Activated CD8-positive, alpha-beta memory T cell treated with anti-CD3 and anti-CD28 coated beads, Interleukin-2, amount 50 U/mL, for 1 hour (primary cell): ENCODE data around the gene ALOX15B.

ENCODE experiments used
- DNase-seq: peaks from one replicate; pipeline ENCODE4 v3.0.0-alpha.2; 2020; ENCODE audit errors: extremely low read depth

Gene ALOX15B

GRCh38 chr17:8080208-8080798 lies 41.4 kb downstream of the ALOX15B start:
- DNase-seq = no peak

- no peak for DNase-seq
Observed at GRCh38 chr17:8080799-8081219, 42.0 kb downstream of the ALOX15B start.

DNA sequence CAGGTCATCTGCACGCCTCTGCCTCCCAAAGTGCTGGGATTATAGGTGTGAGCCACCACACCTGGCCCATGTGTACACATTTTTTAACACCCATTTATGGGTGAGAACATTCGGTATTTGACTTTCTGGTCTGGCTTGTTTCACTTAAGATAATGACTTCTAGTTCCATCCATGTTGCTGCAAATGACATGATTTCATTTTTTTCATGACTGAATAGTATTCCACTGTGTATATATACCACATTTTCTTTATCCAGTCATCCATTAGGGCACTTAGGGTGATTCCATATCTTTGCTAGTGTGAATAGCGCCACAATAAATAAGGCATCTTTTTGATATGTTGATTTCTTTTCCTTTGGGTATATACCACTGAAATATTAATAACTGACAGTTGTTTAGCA lies 43.0 kb downstream of the ALOX15B start:
- DNase-seq = no peak

GRCh38 chr17:8082292-8082691 lies 43.4 kb downstream of the ALOX15B start:
- no peak for DNase-seq

DNA sequence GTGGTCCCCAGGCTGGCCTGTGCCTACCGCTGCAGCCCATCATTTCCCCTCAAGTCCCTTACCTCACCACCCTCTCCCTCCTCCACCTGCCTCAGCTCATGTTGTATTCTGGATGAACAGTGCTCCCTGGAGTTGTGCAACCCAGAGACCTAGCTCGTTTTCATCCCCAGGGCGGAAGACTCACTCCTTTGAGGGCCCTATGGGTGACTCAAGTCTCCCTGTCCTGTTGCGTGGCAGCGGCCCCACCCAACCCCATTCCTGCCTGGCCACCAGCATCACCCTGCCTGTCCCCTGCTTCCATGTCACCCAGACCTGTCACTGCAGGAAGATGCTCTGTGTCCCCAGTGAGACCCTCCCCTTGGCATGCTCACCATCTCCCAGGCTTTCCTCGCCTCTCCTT lies 45.4 kb downstream of the ALOX15B start:
- DNase-seq = no peak

DNA sequence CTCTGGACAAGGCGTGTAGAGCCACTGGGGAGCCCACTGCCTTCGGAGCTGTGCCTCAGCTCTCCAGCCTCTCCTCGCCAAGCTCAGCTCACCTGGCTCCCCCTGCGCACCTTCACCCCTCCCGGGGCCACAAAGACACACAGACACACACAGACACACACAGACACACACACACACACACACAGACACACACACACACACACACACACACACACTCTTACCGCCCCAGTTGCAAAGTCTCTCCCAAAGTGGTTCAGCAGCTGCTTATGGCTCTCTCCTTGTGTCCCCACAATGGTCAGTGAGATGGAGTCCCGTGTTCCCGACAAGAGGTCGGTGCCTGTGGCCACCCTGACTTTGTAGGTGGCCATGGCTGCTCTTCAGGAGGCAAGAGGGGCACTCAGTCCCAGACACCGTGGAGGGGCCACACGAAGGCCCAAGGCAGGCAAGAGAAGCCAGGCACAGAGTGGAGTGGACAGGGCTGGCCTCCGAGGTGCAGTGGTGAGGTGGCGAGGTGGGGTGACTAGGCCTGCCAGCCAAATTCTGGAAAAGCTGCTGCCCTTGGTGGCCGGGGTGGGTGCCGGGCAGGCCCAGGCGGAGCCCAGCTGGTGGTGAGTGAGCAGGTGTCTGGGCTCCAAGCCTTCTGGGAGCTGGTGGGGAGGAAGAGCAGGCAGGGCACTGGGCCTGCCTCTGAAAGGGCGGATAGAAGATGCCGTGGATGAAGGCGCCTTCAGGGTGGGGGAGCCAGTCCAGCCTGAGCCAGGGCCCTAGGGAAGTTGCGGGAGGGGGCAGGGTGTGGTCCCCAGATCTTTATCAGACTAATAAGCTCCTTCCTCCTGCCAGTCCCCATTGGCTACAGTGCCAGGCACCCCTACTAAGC lies 48.5 kb downstream of the ALOX15B start, which contains the start of gene ALOX12B:
Gene ALOX12B (minus strand): TSS at position 642 of the 877 bp plus-strand sequence. CDS start 274 bp downstream, at position 368.
- no peak for DNase-seq

DNA sequence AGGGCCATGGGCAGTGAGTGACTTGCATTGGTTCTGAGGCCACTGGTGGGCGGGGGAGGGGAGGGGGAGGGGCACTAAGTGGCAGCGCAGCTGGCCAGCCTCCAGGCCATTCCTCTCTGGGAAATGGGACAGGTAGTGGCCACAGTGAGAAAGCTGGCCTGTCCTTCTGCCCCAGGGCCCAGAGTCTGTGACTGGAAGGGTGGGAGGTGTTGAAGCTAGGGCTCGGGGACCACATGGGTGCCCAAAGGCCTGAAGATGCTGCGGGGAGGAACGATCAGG lies 49.0 kb downstream of the ALOX15B start:
- no peak for DNase-seq

DNA sequence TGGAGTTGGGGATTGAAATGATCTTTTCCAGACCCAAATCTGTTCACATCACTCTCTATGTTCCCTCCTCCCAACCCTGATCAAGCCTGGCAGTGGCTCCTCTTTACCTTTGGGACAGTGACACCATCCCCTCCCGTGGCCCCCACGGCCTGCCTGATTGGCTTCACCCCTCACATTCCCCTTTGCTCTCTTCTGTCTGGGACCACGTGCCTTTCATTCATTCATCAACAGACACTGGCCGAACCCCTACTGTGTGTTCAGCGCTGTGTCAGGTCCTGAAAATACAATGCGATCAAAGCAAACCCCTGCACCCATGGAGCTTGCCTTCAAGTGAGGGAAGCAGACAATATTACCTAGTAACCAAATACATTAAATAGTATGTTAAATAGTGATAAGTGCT lies 50.9 kb downstream of the ALOX15B start:
- no peak for DNase-seq

- no peak for DNase-seq
Observed at GRCh38 chr17:8091033-8091687, 52.3 kb downstream of the ALOX15B start.

GRCh38 chr17:8095361-8095760 lies 56.5 kb downstream of the ALOX15B start:
- DNase-seq = no peak

GRCh38 chr17:8096541-8096940 lies 57.7 kb downstream of the ALOX15B start:
- no peak for DNase-seq
